LNCAP (cell line): ENCODE data around the gene MAP3K13.

ENCODE experiments used
- TF ChIP-seq, protein P1 (sequence below): fragments of 450-650 bp; IDR thresholded peaks from 2 replicates; pipeline ENCODE4 v1.5.1; 2017; ENCODE audit warnings: mild to moderate bottlenecking

MAP3K13 gene

DNA sequence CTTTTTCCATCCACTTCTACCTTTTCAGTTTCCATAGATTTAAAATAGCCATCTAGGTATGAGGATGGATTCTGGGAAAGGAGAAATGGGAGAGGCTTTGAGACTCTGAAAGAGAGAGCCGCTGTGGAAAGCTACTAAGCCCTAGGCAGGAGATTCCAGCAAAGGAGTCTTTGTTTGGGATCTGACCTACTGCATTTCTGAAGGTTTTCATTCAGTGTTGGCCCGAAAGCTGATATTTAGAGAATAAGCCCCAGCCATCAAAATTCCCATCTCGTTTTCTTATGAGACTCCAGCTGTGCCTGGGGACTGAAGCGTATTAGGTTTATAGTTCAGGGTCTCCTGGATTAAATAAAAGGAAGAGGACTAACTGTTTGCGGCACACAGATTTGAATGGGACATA lies 170.0 kb downstream of the MAP3K13 start:
- TF ChIP-seq, protein P1, sequence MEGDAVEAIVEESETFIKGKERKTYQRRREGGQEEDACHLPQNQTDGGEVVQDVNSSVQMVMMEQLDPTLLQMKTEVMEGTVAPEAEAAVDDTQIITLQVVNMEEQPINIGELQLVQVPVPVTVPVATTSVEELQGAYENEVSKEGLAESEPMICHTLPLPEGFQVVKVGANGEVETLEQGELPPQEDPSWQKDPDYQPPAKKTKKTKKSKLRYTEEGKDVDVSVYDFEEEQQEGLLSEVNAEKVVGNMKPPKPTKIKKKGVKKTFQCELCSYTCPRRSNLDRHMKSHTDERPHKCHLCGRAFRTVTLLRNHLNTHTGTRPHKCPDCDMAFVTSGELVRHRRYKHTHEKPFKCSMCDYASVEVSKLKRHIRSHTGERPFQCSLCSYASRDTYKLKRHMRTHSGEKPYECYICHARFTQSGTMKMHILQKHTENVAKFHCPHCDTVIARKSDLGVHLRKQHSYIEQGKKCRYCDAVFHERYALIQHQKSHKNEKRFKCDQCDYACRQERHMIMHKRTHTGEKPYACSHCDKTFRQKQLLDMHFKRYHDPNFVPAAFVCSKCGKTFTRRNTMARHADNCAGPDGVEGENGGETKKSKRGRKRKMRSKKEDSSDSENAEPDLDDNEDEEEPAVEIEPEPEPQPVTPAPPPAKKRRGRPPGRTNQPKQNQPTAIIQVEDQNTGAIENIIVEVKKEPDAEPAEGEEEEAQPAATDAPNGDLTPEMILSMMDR, result no peak

DNA sequence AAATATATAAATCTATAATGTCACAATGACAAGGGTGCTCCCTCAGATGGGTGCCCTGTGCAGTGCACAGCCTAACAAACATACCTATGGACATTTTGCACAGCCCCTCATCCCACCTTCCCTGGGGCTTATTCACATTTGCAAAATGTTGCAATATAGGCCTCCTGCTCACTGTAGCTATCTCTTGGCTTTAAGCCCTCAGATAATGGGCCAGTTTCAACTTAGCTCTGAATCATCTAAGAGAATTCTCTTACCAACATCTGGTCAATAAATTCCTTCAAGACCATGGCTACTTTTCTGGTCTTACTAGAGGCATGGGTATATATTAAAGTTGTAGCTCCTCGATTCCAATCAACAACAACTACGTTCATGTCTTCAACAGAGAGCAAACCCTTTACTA lies 171.6 kb downstream of the MAP3K13 start:
- TF ChIP-seq, protein P1, result no peak

DNA sequence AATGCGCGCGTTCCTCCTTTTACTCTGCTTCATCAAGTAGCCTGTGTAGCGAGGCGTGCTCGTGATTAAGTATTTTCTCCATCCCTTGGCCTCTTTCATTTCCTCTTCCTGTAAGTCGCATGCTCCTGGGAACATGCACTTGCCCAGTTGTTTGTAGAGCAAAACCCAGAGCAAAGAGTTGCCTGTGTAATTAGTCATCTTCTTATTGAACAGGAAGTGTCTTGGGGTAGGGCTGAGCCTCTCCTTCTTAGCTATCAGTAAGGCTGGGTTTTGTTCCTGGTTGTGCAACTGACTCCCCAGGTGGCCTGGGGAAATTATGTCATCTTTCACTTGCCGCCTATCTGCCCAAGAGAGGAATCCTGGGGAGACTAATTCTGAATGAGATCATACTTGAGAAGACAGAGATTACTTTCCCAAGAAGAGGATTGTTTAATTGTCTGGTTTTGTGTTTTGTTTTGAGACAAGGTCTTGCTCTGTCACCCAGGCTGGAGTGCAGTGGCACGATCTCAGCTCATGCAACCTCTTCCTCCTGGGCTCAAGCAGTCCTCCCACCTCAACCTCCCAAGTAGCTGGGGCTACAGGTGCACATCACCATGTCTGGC lies 174.5 kb downstream of the MAP3K13 start:
- TF ChIP-seq, protein P1, result no peak
